GM18858 (cell line): ENCODE data around the gene CAMK1G.

Experiments
- ATAC-seq: cut with Tn5 transposase; IDR thresholded peaks from one replicate; pipeline ENCODE4 v1.9.1; 2021; ENCODE audit not compliant: unreplicated experiment

The CAMK1G gene

DNA sequence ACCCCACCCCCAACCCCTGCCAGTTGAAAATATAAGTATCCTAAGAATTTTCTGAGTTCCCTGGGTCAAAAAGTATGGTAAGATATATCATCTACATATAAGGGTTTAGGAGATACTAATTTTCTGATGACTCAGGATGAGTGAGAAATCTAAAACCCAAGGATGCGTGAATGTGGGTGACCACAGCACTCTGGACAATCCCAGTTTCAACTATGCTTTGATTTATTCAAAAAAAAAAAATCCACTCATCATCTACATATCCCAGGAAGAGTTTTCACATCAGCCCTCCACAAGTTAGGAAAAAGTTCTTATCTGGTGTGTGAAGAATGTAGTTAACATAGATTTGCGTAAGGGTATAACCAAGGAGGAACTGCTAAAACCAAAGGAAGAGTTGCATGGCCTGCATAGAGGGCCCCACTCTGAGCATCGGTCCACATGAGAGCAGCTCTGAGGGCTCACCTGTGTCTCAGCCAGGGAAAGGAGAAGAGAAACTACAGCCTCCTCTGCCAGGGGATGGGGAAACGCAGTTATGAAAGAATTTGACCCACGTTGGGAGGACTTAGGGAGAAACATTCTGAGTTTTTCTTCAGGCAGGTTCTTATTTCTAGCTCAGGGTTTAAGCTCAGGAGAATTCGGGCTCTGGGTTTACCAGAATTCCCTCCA lies 50.0 kb downstream of the CAMK1G start:
- ATAC-seq, result no peak

DNA sequence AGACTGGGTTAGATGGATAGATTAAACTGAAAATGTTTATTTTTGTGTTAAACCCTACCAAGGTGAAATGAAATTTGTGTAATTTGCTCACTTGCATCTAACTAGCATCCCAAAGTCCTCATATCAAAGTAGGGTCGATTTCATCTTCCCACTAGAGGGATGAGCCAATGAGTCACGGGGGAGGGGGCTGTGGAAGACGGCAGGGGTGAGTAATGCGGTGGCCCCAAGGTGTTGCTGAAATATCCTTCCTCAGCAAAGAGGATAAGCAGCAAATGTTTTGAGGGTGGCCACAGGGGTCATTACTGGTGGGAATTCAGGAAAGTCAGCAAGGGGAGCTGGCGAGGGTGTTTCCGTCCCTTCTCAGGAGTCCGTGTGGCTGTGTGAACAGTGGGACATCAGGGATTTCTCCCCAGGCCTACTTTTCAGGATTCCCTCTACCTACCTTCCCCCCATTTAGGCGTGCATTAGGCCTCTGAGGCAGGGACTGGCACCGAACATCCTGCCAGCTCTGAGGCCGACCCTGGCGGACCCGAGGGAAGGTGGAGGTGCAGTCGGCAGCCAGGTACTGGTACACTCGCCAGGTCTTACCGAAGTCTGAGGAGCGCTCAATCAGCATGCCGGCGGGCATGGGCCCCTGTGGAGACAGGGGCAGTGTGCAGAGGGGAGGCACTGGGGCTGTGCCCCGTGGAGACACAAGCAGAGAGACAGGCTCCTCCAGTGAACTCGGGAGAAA lies 50.7 kb downstream of the CAMK1G start:
- ATAC-seq, result no peak

DNA sequence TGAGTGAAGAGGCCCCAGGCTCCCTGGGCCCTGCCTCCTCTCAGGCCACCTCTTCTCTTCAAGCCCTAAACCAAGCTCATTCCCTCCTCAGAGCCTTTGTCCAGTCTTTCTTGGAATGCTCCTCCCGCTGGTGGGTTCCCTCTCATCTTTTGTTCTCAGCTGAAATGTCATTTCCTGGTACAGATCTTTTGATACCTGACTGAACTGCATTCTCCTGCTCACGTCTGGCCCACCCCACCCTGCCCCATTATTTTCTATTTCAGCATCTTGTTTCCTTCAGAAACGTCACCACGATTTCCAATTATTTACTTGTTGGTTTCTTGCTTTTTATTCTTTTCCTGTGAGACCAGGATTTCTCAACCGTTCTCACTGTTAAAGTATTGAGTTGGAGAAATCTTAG lies 52.3 kb downstream of the CAMK1G start:
- no peak for ATAC-seq

DNA sequence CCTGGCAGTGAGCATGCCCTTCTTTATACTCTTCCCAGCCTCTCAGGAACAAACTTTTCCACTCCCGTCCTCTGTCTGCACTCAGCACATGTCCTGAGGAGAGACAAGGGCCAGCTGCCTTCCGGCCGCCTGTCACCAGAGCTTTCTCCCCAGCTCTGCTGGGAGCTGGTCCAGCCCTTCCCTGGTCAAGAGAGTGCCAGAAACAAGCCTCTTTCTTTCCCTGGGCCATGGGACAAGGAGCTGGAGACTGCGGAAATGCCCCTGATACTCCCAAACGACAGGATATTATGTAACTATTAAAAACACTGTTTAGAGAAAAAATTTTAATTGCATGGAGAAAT lies 58.3 kb downstream of the CAMK1G start:
- no peak for ATAC-seq

- no peak for ATAC-seq
These were observed 59.3 kb downstream of the CAMK1G start for GRCh38 chr1:209642816-209643215.

DNA sequence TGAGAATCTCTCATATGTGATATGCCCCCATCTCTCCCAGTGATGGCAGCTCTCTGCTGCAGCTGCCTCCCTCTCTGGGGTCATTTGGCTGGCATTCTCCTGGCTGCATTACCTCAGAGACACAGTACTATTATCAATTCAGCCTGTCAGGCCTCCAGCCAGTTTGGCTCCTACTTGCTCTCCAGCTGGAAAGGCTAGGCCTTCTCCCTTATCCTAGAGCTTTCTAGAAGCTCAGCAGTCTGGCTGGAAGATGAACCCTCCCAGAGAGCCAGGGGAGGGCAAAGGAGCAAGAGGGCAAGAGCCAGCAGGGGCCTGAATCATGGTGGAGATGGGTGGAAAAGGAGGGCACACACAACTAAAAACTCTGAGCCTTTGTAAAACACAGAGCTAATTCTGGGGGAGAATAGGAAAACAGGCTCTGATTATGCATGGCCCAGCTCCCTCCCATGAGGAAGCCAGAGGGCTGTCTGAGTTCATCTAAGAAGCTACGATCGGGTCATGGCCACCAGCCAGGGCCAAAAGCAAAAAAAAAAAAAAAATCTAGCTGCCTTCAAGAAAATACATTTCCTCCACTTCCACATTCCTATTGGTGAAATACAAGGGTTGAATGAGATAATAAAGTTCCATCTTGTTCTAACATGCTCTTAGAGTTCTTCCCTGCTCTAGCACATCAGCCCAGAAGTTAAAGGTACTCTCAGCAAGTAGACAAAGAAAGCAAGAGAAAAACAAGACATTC lies 59.9 kb downstream of the CAMK1G start:
- no peak for ATAC-seq

GRCh38 chr1:209645574-209646452 lies 62.3 kb downstream of the CAMK1G start:
- no peak for ATAC-seq

GRCh38 chr1:209646558-209646957 lies 63.0 kb downstream of the CAMK1G start:
- no peak for ATAC-seq

DNA sequence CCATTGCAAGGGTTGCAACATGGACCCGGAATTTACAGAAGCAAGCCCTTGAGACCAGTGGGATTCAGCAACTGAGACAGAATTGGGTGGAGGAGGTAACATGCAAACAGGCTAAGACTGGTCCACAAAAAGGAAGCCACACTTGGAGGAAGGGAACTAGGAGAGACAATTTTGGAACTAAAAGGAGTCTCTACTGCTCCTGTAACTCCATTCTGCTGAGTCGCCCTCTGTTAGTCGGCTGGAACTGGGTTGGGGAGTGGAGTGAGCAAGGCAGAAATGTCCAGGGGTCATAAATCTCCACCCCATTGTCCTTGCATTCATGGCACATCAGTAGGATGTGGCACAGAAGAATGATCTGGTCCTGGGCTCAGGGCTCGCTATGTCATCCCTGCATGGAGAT lies 63.6 kb downstream of the CAMK1G start:
- no peak for ATAC-seq

GRCh38 chr1:209648346-209648745 lies 64.8 kb downstream of the CAMK1G start:
- ATAC-seq, result no peak

GRCh38 chr1:209648931-209649776 lies 65.6 kb downstream of the CAMK1G start:
- no peak for ATAC-seq

DNA sequence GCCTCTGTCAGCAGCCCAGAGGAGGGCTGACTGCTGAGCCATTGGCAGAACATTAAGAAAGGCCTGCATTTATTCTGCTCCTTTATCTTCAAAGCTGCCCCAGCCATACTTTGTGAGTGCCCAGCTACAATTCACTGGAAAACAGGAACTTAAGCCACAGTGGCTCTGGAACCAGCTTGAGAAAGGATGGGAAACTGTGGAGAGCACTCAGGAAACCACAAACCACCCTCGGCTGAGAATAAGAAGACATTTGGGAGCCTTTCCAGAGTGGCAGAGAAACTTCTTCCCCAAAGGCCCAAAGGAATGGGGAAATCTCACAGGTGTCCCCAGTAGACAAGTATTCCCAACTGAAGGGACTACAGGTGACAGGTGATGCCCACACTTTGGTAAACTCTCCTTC lies 66.9 kb downstream of the CAMK1G start:
- ATAC-seq, result no peak

DNA sequence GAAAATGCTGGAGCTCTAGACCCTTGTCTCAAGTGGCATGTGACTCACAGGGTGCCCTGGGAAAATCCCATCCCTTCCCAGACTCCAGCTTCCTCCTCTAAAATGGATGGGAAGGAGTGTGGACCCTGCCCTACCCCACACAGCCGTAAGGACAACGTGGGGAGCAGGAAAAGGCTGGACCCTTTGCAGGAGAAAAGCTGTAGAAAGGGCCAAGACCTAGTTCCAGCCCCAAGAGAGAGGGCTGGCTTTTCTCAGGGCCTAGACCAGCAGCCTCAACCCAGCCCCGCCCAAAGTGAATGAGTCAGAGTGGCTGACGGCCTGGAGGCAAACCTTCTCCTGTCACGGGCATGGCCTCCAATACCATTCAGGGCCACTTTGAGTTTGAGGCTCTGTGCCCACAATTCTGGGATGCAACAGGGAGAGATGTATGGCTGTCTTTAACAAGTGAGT lies 67.6 kb downstream of the CAMK1G start:
- no peak for ATAC-seq

DNA sequence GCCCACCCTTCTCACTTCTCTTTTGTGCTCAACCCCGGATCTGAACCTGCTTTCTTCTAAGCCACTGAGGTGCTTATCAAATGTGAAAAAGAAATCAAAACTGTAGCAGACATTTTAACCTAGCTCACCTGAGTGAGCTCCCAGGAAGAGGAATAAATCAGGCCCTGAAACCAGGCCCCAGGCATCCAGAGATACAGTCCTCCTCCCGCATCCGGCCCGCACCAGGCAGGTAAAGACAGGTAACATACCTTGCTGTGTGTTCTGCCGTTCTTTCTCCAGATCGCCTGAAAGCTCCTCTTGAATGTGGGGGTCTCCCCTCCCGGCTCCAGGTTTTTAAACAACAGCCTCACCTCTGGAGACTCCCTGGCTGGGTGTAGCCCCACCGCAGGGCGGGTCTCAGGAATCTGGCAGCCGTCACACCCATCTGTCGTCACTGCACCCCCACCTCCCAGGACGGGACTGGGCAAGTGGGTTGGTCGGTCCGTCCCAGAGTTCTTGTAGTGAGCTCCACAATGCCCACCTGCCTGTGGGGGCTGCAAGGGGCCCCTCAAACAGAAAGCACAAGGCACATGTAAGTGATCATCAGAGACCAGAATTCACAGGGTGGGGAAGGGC lies 68.7 kb downstream of the CAMK1G start, which contains the start of gene LAMB3:
TSS of gene LAMB3 (minus strand) at position 305 of the 615 bp plus-strand sequence. CDS start 1,481 bp downstream, outside the sequence.
- ATAC-seq, result no peak

DNA sequence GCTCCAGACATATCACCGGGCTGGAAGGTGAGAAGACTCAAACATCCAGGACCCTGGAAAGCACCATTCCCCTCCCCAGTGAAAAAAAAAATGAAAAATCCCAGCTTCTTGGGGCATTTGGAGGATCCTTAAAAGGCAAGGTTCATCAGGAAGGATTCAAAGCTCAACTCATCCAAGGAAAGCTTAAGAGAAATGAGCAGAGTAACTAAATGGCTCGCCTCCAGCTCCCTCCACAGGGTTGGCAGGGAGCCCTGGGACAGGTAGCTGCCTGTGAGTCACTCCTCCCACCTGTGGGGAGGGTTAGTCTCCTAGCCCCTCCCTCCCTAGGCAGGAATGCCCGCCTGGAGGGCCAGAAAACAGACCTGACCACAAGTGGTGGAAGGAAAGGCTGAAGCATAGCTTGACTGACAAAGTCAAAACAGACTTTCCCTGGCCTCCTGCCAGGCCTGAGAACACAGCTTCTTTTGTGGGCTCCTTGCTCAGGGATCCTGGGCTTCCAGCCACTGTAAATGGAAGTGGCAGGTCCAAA lies 69.4 kb downstream of the CAMK1G start:
- ATAC-seq, result no peak

- ATAC-seq, result no peak
These were observed 70.4 kb downstream of the CAMK1G start for GRCh38 chr1:209653915-209654351.

DNA sequence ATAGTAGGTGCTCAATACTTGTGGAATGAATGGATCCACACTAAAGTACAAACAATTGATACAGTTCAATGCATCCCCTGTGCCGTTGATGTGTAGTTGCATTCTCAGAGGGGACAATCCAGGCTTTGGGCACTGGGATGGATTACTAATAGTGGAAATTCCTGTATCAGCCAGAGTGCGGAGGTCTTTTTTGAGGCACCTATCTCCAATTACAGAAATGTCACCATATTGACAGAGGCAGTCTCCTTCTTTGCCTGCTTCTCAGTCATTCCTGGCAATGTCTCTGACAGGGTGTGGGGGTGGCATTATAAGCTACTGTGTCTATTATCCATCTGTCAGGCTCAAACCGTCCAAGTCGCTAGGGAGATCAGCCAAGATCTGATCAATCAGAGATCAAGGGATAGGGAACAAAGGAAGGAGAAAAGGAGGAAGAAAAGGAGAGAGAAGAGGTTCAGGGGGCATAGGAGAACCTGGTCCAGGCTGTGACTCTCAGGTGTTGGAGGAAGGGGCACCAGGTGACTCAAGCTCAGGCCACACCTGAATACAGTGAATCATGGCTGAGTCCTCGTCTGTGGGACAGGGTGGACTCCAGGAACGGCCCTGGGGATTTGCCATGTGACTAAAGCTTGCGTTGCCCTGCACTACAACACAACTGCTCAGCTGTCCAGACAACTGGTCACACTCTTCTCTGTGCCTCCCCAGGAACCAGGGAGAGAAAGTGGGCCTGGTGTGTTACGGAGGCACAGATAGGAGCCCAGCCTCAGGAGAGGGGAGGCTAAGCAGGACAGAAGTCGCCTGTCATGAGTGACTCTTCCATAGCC lies 72.1 kb downstream of the CAMK1G start:
- ATAC-seq, result no peak

DNA sequence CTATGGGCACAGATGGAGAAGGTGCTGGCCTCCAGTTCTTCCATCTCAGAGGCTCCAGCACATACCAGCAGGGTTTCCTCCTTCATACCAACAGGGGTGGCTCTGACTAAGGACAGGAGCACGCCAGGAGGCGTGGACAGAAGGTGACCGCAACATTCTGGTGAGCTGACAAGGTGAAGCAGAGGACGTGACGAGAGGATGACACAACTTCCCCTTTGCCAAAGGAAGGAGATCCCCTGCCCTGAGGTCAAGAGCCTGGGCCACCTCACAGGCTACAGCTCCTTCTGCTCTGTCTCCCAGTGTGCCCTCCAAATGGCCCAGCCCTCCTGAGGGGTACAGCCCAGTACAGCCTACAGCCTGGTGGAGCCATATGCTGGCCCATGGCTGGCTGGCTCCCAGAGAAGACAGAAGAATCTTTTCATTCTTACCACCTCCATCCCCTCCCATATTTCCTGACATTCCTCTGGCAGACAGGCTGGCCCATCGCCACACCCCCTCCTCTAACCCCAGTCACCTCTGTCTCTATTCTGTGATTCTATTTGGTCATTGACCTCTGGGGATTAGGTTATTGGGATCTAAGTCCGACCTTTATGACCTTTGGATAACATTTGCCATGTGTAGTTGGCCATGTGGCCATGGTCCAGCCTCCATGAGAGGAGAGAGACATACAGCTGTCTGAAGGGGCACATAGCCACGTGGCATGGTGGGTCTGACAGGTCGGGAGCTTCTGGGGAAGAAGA lies 73.8 kb downstream of the CAMK1G start:
- no peak for ATAC-seq
